ENCODE measurements around the gene FOXJ2.
A peak's percentile ranks its signal among the peaks of the same experiment; 100 is the strongest.
"Not testable (repeated sequence)": the region's sequence is repeated elsewhere in the genome, so short reads cannot be mapped to it uniquely, and the experiment has no call there.

FOXJ2 gene

GRCh38 chr12:8011331-8011730 lies 21.2 kb upstream of the FOXJ2 start:
- Histone ChIP-seq H3K4me2 (ENCODE audit: insufficient read depth, low read length) (no peak overlapping the region), H3K9me3 (ENCODE audit: insufficient read depth, low read length, severe bottlenecking) (no peaks in the 10 kb centered on the region), H4K20me1 (ENCODE audit: insufficient read depth, low read length) (no peaks in the 10 kb centered on the region), H3K9ac (ENCODE audit: low read depth, low read length) (no peak overlapping the region), H3K27me3 (ENCODE audit: insufficient read depth, low read length, poor library complexity) (no peaks in the 10 kb centered on the region), H3K4me1 (ENCODE audit: insufficient read depth, low read length) (no peaks in the 10 kb centered on the region), H3K4me3 (ENCODE audit: low read depth in 1 of 2, low read length in 2 of 2) (no peak overlapping the region), H3K27ac (ENCODE audit: low read length) (no peak overlapping the region), H3K36me3 (ENCODE audit: insufficient read depth, low read length) (no peaks in the 10 kb centered on the region), H3K79me2 (ENCODE audit: insufficient read depth, low read length) (no peaks in the 10 kb centered on the region), H2AFZ (ENCODE audit: low read depth, low read length) (no peak overlapping the region)
- ATAC-seq (ENCODE audit: insufficient read depth, low read depth) = no peak
- no peak for TF ChIP-seq EZH2 (IDR thresholded peaks at IDR 0.05; ENCODE audit: borderline replicate concordance, low read depth, low read length, severe bottlenecking)
- TF ChIP-seq CTCF (IDR thresholded peaks at IDR 0.05; ENCODE audit: borderline replicate concordance, extremely low read depth, low read length, poor library complexity, severe bottlenecking) = no peak
- no peak for DNase-seq

- Histone ChIP-seq H3K27me3 (ENCODE audit: insufficient read depth, low read length, poor library complexity) (peaks cover 9% of the 10 kb centered on the region), H3K4me2 (ENCODE audit: insufficient read depth, low read length) (no peak overlapping the region), H4K20me1 (ENCODE audit: insufficient read depth, low read length) (no peaks in the 10 kb centered on the region), H3K4me3 (ENCODE audit: low read depth in 1 of 2, low read length in 2 of 2) (no peak overlapping the region), H3K36me3 (ENCODE audit: insufficient read depth, low read length) (no peaks in the 10 kb centered on the region), H3K4me1 (ENCODE audit: insufficient read depth, low read length) (peaks cover 3% of the 10 kb centered on the region; the same call in 1 of the 2 replicates), H3K9ac (ENCODE audit: low read depth, low read length) (no peak overlapping the region), H3K27ac (ENCODE audit: low read length) (no peak overlapping the region), H2AFZ (ENCODE audit: low read depth, low read length) (no peak overlapping the region), H3K9me3 (ENCODE audit: insufficient read depth, low read length, severe bottlenecking) (no peaks in the 10 kb centered on the region), H3K79me2 (ENCODE audit: insufficient read depth, low read length) (no peaks in the 10 kb centered on the region)
- DNase-seq = no peak
- TF ChIP-seq CTCF (IDR thresholded peaks at IDR 0.05; ENCODE audit: borderline replicate concordance, extremely low read depth, low read length, poor library complexity, severe bottlenecking) (no peak), EZH2 (IDR thresholded peaks at IDR 0.05; ENCODE audit: borderline replicate concordance, low read depth, low read length, severe bottlenecking) (no peak)
- no peak for ATAC-seq (ENCODE audit: insufficient read depth, low read depth)
Measured at GRCh38 chr12:8012651-8013309, 19.7 kb upstream of the FOXJ2 start.

- Histone ChIP-seq H2AFZ (ENCODE audit: low read depth, low read length) (no peak overlapping the region), H3K27ac (ENCODE audit: low read length) (no peak overlapping the region), H3K9me3 (ENCODE audit: insufficient read depth, low read length, severe bottlenecking) (no peaks in the 10 kb centered on the region), H3K4me1 (ENCODE audit: insufficient read depth, low read length) (peaks cover 17% of the 10 kb centered on the region), H4K20me1 (ENCODE audit: insufficient read depth, low read length) (no peaks in the 10 kb centered on the region), H3K4me2 (ENCODE audit: insufficient read depth, low read length) (no peak overlapping the region), H3K79me2 (ENCODE audit: insufficient read depth, low read length) (no peaks in the 10 kb centered on the region), H3K36me3 (ENCODE audit: insufficient read depth, low read length) (no peaks in the 10 kb centered on the region), H3K4me3 (ENCODE audit: low read depth in 1 of 2, low read length in 2 of 2) (no peak overlapping the region), H3K27me3 (ENCODE audit: insufficient read depth, low read length, poor library complexity) (peaks cover 26% of the 10 kb centered on the region), H3K9ac (ENCODE audit: low read depth, low read length) (no peak overlapping the region)
- DNase-seq (no peak), ATAC-seq (ENCODE audit: insufficient read depth, low read depth) (no peak)
- TF ChIP-seq CTCF (IDR thresholded peaks at IDR 0.05; ENCODE audit: borderline replicate concordance, extremely low read depth, low read length, poor library complexity, severe bottlenecking) = no peak
- no peak for TF ChIP-seq EZH2 (IDR thresholded peaks at IDR 0.05; ENCODE audit: borderline replicate concordance, low read depth, low read length, severe bottlenecking)
Measured at GRCh38 chr12:8014836-8015235, 17.7 kb upstream of the FOXJ2 start.

GRCh38 chr12:8018213-8018612 lies 14.3 kb upstream of the FOXJ2 start:
- H3K79me2 ChIP-seq (ENCODE audit: insufficient read depth, low read length); H3K9me3 ChIP-seq (ENCODE audit: insufficient read depth, low read length, severe bottlenecking); ATAC-seq (ENCODE audit: insufficient read depth, low read depth); H3K36me3 ChIP-seq (ENCODE audit: insufficient read depth, low read length); H4K20me1 ChIP-seq (ENCODE audit: insufficient read depth, low read length); H3K27ac ChIP-seq (ENCODE audit: low read length); DNase-seq; H2AFZ ChIP-seq (ENCODE audit: low read depth, low read length): not testable (repeated sequence)
- H3K4me3 ChIP-seq (ENCODE audit: low read depth in 1 of 2, low read length in 2 of 2) = peak overlapping the region; percentile 20 to 59; a peak in 3 of 4 replicates
- peaks cover 28% of the 10 kb centered on the region for H3K27me3 ChIP-seq (ENCODE audit: insufficient read depth, low read length, poor library complexity)
- H3K4me2 ChIP-seq (ENCODE audit: insufficient read depth, low read length) = peak overlapping the region; percentile 73
- H3K4me1 ChIP-seq (ENCODE audit: insufficient read depth, low read length) = peaks cover 17% of the 10 kb centered on the region
- peak overlapping the region; percentile 41; the same call in 1 of the 2 replicates for H3K9ac ChIP-seq (ENCODE audit: low read depth, low read length)
